Kidney epithelial cell (primary cell): ENCODE measurements around the gene PI4KB. TPM values are rescaled to one million over a fixed set of nuclear protein-coding genes. Genes with fewer than 3 reads are reported as not detected.

ENCODE experiments used
- DNase-seq: peaks from one replicate; pipeline ENCODE4 v3.0.0-alpha.2; 2010; ENCODE audit warnings: low read depth
- H3K27me3 ChIP-seq: 2 replicates; pipeline ENCODE4 v1.6.0; 2011; ENCODE audit warnings: low read length; ENCODE audit not compliant: control insufficient read depth, insufficient read depth
- H3K36me3 ChIP-seq: 2 replicates; pipeline ENCODE4 v1.5.1; 2011; ENCODE audit warnings: low read length; ENCODE audit not compliant: control insufficient read depth, insufficient read depth
- H3K4me3 ChIP-seq: 2 replicates; pipeline ENCODE4 v1.5.1; 2011; ENCODE audit warnings: low read depth, mild to moderate bottlenecking, control low read depth, low read length
- total RNA-seq: library from RNA; depleted of rRNA; stranded (reverse); fragments of >200 nt; gene quantifications from 2 replicates; pipeline ENCODE4 v1.2.3, GENCODE V29; 2015
- TF ChIP-seq, protein P1 (sequence below): IDR thresholded peaks from 2 replicates; pipeline ENCODE4 v1.5.1; 2011; ENCODE audit warnings: mild to moderate bottlenecking, moderate library complexity, low read length, control low read depth, inconsistent platforms; ENCODE audit not compliant: insufficient read depth, poor library complexity, severe bottlenecking

PI4KB gene
- total RNA-seq, 1 donor from 2014 or later: 44.1 TPM

DNA sequence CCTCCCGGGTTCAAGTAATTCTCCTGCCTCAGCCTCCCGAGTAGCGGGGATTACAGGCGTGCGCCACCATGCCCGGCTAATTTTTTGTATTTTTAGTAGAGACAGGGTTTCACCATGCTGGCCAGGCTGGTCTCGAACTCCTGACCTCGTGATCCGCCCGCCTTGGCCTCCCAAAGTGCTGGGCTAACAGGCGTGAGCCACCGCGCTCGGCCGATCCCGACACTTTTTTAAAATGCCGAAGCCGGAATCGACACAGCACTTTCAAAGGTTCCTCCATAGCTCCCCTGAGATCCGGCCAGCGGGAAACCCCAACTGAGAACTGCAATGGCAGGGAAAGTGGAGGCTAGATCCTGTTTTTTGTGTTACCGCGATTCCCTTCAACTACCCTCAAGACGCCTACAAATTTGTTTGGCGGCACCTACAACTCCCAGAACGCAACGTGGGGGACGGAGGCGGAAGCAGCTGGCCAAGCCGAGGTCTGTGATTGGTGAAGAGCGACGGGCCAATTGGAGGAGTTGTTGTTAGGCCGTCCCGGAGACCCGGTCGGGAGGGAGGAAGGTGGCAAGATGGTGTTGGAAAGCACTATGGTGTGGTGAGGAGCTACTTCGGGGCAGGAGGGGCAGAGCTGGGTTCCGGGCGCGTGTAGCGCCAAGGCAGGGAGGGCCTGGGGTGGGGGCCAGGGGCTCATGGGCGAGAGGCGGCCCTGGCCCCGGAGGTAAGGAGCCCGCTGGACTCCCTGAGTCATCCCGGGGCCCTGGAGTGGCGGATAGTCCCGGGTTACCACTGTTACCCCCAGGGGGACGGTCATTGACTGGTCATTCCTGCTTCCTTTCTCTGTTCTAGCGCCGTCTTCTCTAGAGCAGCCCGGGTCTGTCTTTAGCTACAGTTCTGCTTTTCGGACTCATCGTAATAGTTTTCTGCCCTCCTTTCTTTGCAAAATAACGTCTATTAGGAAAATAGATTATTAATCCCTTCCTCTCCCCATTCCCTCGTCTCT lies 72.7 kb downstream of the PI4KB start, which contains the start of gene PSMD4:
Gene PSMD4 (plus strand): TSS at position 518 of the 997 bp plus-strand sequence. CDS start 49 bp downstream, at position 567.
- Histone ChIP-seq H3K36me3 (no peaks in the 10 kb centered on the region), H3K27me3 (no peaks in the 10 kb centered on the region), H3K4me3 (peak within 1 kb of the TSS; percentile 96)
- TF ChIP-seq, protein P1, sequence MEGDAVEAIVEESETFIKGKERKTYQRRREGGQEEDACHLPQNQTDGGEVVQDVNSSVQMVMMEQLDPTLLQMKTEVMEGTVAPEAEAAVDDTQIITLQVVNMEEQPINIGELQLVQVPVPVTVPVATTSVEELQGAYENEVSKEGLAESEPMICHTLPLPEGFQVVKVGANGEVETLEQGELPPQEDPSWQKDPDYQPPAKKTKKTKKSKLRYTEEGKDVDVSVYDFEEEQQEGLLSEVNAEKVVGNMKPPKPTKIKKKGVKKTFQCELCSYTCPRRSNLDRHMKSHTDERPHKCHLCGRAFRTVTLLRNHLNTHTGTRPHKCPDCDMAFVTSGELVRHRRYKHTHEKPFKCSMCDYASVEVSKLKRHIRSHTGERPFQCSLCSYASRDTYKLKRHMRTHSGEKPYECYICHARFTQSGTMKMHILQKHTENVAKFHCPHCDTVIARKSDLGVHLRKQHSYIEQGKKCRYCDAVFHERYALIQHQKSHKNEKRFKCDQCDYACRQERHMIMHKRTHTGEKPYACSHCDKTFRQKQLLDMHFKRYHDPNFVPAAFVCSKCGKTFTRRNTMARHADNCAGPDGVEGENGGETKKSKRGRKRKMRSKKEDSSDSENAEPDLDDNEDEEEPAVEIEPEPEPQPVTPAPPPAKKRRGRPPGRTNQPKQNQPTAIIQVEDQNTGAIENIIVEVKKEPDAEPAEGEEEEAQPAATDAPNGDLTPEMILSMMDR: no peak
- peak; percentile 88 for DNase-seq

DNA sequence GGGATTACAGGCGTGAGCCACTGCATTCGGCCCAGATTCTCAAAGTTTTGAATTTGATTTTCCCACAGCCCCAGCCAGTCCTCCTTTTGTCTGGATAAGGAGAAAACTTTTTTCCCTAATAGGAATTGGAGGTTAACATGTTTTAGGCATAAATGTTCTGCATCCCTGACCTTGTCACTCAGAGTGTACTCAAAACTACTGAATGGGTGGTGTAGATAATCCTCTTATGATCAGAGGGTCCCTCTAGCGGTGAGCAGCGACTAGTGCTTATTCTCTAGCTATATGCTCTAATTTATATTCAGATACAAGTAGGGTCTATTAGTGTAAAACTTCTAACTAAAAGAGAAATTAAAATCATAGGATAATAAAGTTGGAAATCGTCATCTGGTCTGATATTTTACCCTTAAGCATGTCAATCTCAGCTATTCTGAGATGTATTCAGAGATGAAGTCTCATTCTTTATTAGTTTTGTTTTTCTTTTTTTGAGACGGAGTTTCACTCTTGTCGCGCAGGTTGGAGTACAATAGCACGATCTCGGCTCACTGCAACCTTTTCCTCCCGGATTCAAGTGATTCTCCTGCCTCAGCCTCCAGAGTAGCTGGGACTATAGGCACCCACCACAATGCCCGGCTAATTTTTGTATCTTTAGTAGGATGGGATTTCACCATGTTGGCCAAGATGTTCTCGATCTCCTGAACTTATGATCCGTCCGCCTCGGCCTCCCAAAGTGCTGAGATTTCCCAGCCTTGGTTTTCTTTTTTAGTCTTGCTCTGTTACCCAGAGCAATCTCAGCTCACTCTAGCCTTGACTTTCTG lies 75.4 kb downstream of the PI4KB start:
- TF ChIP-seq, protein P1: peak; percentile 88
- H3K4me3 ChIP-seq: no peak overlapping the region
- H3K27me3 ChIP-seq: no peaks in the 10 kb centered on the region
- peak; percentile 54 for DNase-seq
- H3K36me3 ChIP-seq: no peaks in the 10 kb centered on the region

DNA sequence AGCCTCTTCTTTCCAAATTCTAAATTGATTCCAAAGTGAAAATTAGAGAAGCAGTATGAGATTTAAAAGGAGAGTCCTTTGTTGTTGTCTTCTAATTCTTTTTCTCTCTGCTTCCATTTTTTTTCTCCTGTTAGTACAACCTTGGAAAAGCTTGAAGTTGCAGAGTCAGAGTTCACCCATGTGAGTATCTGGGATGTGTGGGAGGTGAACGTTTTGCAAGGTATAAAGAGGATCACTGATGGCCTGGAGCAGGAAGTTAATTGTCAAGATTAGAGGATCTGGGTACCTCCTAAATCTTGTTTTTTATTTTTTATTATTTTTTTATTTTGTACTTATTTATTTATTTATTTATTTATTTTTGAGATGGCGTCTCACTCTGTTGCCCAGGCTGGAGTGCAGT lies 80.4 kb downstream of the PI4KB start:
- H3K36me3 ChIP-seq: no peaks in the 10 kb centered on the region
- TF ChIP-seq, protein P1: no peak

DNA sequence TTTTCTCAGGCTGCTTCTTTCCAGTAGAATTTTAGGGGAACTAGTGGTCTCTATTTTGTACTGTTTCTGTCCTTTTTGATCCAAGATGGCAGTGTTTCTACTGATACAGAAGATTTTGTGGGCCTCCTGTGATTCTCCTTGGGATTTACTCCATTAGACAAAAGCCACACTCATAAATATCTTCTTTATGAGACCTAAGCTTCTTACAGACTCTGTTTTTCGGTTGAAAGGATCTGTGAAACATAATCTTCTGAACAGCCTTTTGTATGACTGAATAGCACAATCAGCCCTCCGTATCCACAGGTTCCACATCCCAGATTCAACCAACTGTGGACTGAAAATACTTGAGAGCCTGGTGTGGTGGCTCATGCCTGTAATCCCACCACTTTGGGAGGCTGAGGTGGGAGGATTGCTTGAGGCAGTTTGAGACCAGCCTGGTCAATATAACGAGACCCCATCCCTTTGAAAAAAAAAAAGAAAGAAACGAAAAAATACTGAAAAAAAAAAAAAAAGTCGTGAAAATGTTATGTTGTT lies 83.5 kb downstream of the PI4KB start:
- TF ChIP-seq, protein P1: no peak
- Histone ChIP-seq H3K4me3 (no peak overlapping the region), H3K36me3 (peaks cover 2% of the 10 kb centered on the region), H3K27me3 (no peaks in the 10 kb centered on the region)
- no peak for DNase-seq

More for the DNA sequence above, 80.4 kb downstream of the PI4KB start:
- Histone ChIP-seq H3K4me3 (no peak overlapping the region), H3K27me3 (no peaks in the 10 kb centered on the region)
- no peak for DNase-seq

DNA sequence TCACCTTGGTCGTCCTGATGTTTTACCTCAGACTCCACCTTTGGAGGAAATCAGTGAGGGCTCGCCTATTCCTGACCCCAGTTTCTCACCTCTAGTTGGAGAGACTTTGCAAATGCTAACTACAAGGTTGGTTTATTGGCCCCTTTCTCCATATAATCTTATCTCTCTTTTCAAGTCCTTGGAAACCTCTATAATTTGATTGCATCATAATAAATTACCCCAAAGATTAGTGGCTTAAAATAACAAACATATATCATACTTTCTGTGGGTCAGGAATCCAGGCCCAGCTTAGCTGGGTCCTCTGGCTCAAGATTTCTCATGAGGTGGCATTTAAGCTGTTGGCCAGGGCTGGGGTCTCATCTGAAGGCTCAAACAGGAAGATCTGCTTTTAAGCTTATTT lies 84.8 kb downstream of the PI4KB start:
- Histone ChIP-seq H3K4me3 (no peak overlapping the region), H3K36me3 (peaks cover 2% of the 10 kb centered on the region), H3K27me3 (no peaks in the 10 kb centered on the region)
- TF ChIP-seq, protein P1: no peak
- no peak for DNase-seq

Other genes with a start within 250 kb of the PI4KB start
- 6.9 and 9.9 TPM in 2 replicates for gene SEMA6C, start 180.8 kb downstream of the PI4KB start, total RNA-seq
- gene TNFAIP8L2, start 170.8 kb downstream of the PI4KB start, total RNA-seq: not detected in 2 replicates
- gene LYSMD1, start 161.5 kb downstream of the PI4KB start, total RNA-seq: 8.1 and 9.7 TPM in 2 replicates
- gene SCNM1, start 161.3 kb downstream of the PI4KB start, total RNA-seq: 52.6 and 60.1 TPM in 2 replicates
- gene TMOD4, start 151.4 kb downstream of the PI4KB start, total RNA-seq: not detected in 2 replicates
- 79.1 and 83.4 TPM in 2 replicates for gene VPS72, start 137.2 kb downstream of the PI4KB start, total RNA-seq
- 59.7 and 63.6 TPM in 2 replicates for gene PIP5K1A, start 128.9 kb downstream of the PI4KB start, total RNA-seq
- 152 and 178 TPM in 2 replicates for gene PSMD4, start 72.7 kb downstream of the PI4KB start, total RNA-seq
- gene ZNF687, start 45.1 kb downstream of the PI4KB start, total RNA-seq: 27.9 and 35.3 TPM in 2 replicates
- gene RFX5, start 19.8 kb upstream of the PI4KB start, total RNA-seq: 32.4 and 41.8 TPM in 2 replicates
- gene SELENBP1, start 45.3 kb upstream of the PI4KB start, total RNA-seq: 2.3 and 5.8 TPM in 2 replicates
- 301 and 332 TPM in 2 replicates for gene PSMB4, start 72.2 kb upstream of the PI4KB start, total RNA-seq
- 30.3 and 36.4 TPM in 2 replicates for gene POGZ, start 132.1 kb upstream of the PI4KB start, total RNA-seq
- gene CGN, start 184.0 kb upstream of the PI4KB start, total RNA-seq: 23.6 and 29.3 TPM in 2 replicates
- 69.1 and 74.4 TPM in 2 replicates for gene TUFT1, start 212.9 kb upstream of the PI4KB start, total RNA-seq